ENCODE data around the gene CCSAP. TPM values are rescaled to one million over a fixed set of nuclear protein-coding genes. Genes with fewer than 3 reads are reported as not detected.

The CCSAP gene
- total and polyA plus RNA-seq, 2 donors = 3.0 to 14.2 TPM

- H3K4me1 ChIP-seq (ENCODE audit: insufficient read depth) = no peaks in the 10 kb centered on the region
- no peaks in the 10 kb centered on the region for H3K36me3 ChIP-seq (ENCODE audit: insufficient read depth)
- WGBS = 88% methylated on average over 6 of the region's 6 CpGs
- H3K27ac ChIP-seq (ENCODE audit: low read depth) = no peak overlapping the region
- DNase-seq (ENCODE audit: extremely low spot score) = no peak
- no peak overlapping the region for H3K4me3 ChIP-seq (ENCODE audit: low read depth, low read length)
Observed at GRCh38 chr1:229376521-229376920, 33.7 kb upstream of the CCSAP start.

- WGBS = 88% methylated on average over 8 of the region's 8 CpGs
Observed at GRCh38 chr1:229374485-229374884, 31.6 kb upstream of the CCSAP start.

GRCh38 chr1:229373395-229373794 is 30.5 kb upstream of the CCSAP start:
- DNase-seq (ENCODE audit: extremely low spot score) = no peak

More at GRCh38 chr1:229374485-229374884, 31.6 kb upstream of the CCSAP start:
- H3K36me3 ChIP-seq (ENCODE audit: insufficient read depth) = no peaks in the 10 kb centered on the region
- H3K4me3 ChIP-seq (ENCODE audit: low read depth, low read length) = no peak overlapping the region
- no peaks in the 10 kb centered on the region for H3K4me1 ChIP-seq (ENCODE audit: insufficient read depth)
- no peak overlapping the region for H3K27ac ChIP-seq (ENCODE audit: low read depth)
- DNase-seq (ENCODE audit: extremely low spot score) = no peak

GRCh38 chr1:229372251-229372650 is 29.4 kb upstream of the CCSAP start:
- H3K4me3 ChIP-seq (ENCODE audit: low read depth, low read length) = no peak overlapping the region
- DNase-seq (ENCODE audit: extremely low spot score) = no peak
- no peak overlapping the region for H3K27ac ChIP-seq (ENCODE audit: low read depth)
- no peaks in the 10 kb centered on the region for H3K4me1 ChIP-seq (ENCODE audit: insufficient read depth)
- H3K36me3 ChIP-seq (ENCODE audit: insufficient read depth) = no peaks in the 10 kb centered on the region

More at GRCh38 chr1:229373395-229373794, 30.5 kb upstream of the CCSAP start:
- no peak overlapping the region for H3K4me3 ChIP-seq (ENCODE audit: low read depth, low read length)
- H3K27ac ChIP-seq (ENCODE audit: low read depth) = no peak overlapping the region
- H3K36me3 ChIP-seq (ENCODE audit: insufficient read depth) = no peaks in the 10 kb centered on the region
- WGBS = 86% methylated on average over 6 of the region's 6 CpGs
- no peaks in the 10 kb centered on the region for H3K4me1 ChIP-seq (ENCODE audit: insufficient read depth)

- 71% methylated on average over 6 of the region's 6 CpGs for WGBS
- Histone ChIP-seq H3K4me1 (ENCODE audit: insufficient read depth) (no peaks in the 10 kb centered on the region), H3K27ac (ENCODE audit: low read depth) (no peak overlapping the region), H3K36me3 (ENCODE audit: insufficient read depth) (no peaks in the 10 kb centered on the region), H3K4me3 (ENCODE audit: low read depth, low read length) (no peak overlapping the region)
- no peak for DNase-seq (ENCODE audit: extremely low spot score)
Observed at GRCh38 chr1:229371624-229372023, 28.8 kb upstream of the CCSAP start.

- H3K36me3 ChIP-seq (ENCODE audit: insufficient read depth) = no peaks in the 10 kb centered on the region
Observed at GRCh38 chr1:229370601-229371021, 27.8 kb upstream of the CCSAP start.

GRCh38 chr1:229368347-229368746 is 25.5 kb upstream of the CCSAP start:
- Histone ChIP-seq H3K4me3 (ENCODE audit: low read depth, low read length) (no peak overlapping the region), H3K4me1 (ENCODE audit: insufficient read depth) (no peaks in the 10 kb centered on the region), H3K27ac (ENCODE audit: low read depth) (no peak overlapping the region), H3K36me3 (ENCODE audit: insufficient read depth) (no peaks in the 10 kb centered on the region)
- no peak for DNase-seq (ENCODE audit: extremely low spot score)
- WGBS = 59% methylated on average over 2 of the region's 2 CpGs

More at GRCh38 chr1:229370601-229371021, 27.8 kb upstream of the CCSAP start:
- DNase-seq (ENCODE audit: extremely low spot score) = no peak
- Histone ChIP-seq H3K27ac (ENCODE audit: low read depth) (no peak overlapping the region), H3K4me3 (ENCODE audit: low read depth, low read length) (no peak overlapping the region), H3K4me1 (ENCODE audit: insufficient read depth) (no peaks in the 10 kb centered on the region)
- 40% methylated on average over 7 of the region's 7 CpGs for WGBS

GRCh38 chr1:229365569-229365968 is 22.7 kb upstream of the CCSAP start:
- H3K36me3 ChIP-seq (ENCODE audit: insufficient read depth) = no peaks in the 10 kb centered on the region
- WGBS = 36% methylated on average over 2 of the region's 2 CpGs
- no peak for DNase-seq (ENCODE audit: extremely low spot score)

GRCh38 chr1:229364207-229365065 is 21.6 kb upstream of the CCSAP start:
- no peaks in the 10 kb centered on the region for H3K4me1 ChIP-seq (ENCODE audit: insufficient read depth)
- H3K27ac ChIP-seq (ENCODE audit: low read depth) = no peak overlapping the region
- 68% methylated on average over 12 of the region's 12 CpGs for WGBS
- no peaks in the 10 kb centered on the region for H3K36me3 ChIP-seq (ENCODE audit: insufficient read depth)
- no peak for DNase-seq (ENCODE audit: extremely low spot score)
- no peak overlapping the region for H3K4me3 ChIP-seq (ENCODE audit: low read depth, low read length)

More at GRCh38 chr1:229365569-229365968, 22.7 kb upstream of the CCSAP start:
- Histone ChIP-seq H3K27ac (ENCODE audit: low read depth) (no peak overlapping the region), H3K4me1 (ENCODE audit: insufficient read depth) (no peaks in the 10 kb centered on the region), H3K4me3 (ENCODE audit: low read depth, low read length) (no peak overlapping the region)

GRCh38 chr1:229363723-229364122 is 20.9 kb upstream of the CCSAP start:
- WGBS = 57% methylated on average over 6 of the region's 6 CpGs

GRCh38 chr1:229360420-229360819 is 17.6 kb upstream of the CCSAP start:
- no peaks in the 10 kb centered on the region for H3K4me1 ChIP-seq (ENCODE audit: insufficient read depth)
- no peak overlapping the region for H3K27ac ChIP-seq (ENCODE audit: low read depth)
- DNase-seq (ENCODE audit: extremely low spot score) = no peak
- no peaks in the 10 kb centered on the region for H3K36me3 ChIP-seq (ENCODE audit: insufficient read depth)
- H3K4me3 ChIP-seq (ENCODE audit: low read depth, low read length) = no peak overlapping the region
- 69% methylated on average over 4 of the region's 4 CpGs for WGBS

More at GRCh38 chr1:229363723-229364122, 20.9 kb upstream of the CCSAP start:
- Histone ChIP-seq H3K4me1 (ENCODE audit: insufficient read depth) (no peaks in the 10 kb centered on the region), H3K4me3 (ENCODE audit: low read depth, low read length) (no peak overlapping the region), H3K27ac (ENCODE audit: low read depth) (no peak overlapping the region), H3K36me3 (ENCODE audit: insufficient read depth) (no peaks in the 10 kb centered on the region)
- DNase-seq (ENCODE audit: extremely low spot score) = no peak

GRCh38 chr1:229355661-229356060 is 12.8 kb upstream of the CCSAP start:
- no peak for DNase-seq (ENCODE audit: extremely low spot score)
- Histone ChIP-seq H3K4me1 (ENCODE audit: insufficient read depth) (no peaks in the 10 kb centered on the region), H3K36me3 (ENCODE audit: insufficient read depth) (no peaks in the 10 kb centered on the region), H3K27ac (ENCODE audit: low read depth) (no peak overlapping the region), H3K4me3 (ENCODE audit: low read depth, low read length) (no peak overlapping the region)

- DNase-seq (ENCODE audit: extremely low spot score) = no peak
- Histone ChIP-seq H3K27ac (ENCODE audit: low read depth) (no peak overlapping the region), H3K4me1 (ENCODE audit: insufficient read depth) (no peaks in the 10 kb centered on the region), H3K4me3 (ENCODE audit: low read depth, low read length) (no peak overlapping the region), H3K36me3 (ENCODE audit: insufficient read depth) (no peaks in the 10 kb centered on the region)
Observed at GRCh38 chr1:229354226-229354625, 11.4 kb upstream of the CCSAP start.

GRCh38 chr1:229352975-229353374 is 10.1 kb upstream of the CCSAP start:
- Histone ChIP-seq H3K4me1 (ENCODE audit: insufficient read depth) (no peaks in the 10 kb centered on the region), H3K4me3 (ENCODE audit: low read depth, low read length) (no peak overlapping the region), H3K36me3 (ENCODE audit: insufficient read depth) (no peaks in the 10 kb centered on the region), H3K27ac (ENCODE audit: low read depth) (no peak overlapping the region)
- 69% methylated on average over 2 of the region's 2 CpGs for WGBS
- no peak for DNase-seq (ENCODE audit: extremely low spot score)

Data from urinary bladder (tissue), 4 donors.